Spleen (tissue), 3 donors: ENCODE data around the gene HIC1.
A peak's percentile ranks its signal among the peaks of the same experiment; 100 is the strongest.

Experiments used
- POLR2A ChIP-seq, 3 donors: fragments of 450-650 bp; IDR thresholded peaks; one replicate each; pipeline ENCODE4 v1.5.1; 2017; ENCODE audit warnings: antibody characterized with exemption in 3 of 3, mild to moderate bottlenecking in 1 of 3
- POLR2AphosphoS5 ChIP-seq, 3 donors: sonication (generic); formaldehyde crosslinking; IDR thresholded peaks; one replicate each; pipeline ENCODE4 v1.5.1; 2017; ENCODE audit warnings: antibody characterized with exemption in 3 of 3

DNA sequence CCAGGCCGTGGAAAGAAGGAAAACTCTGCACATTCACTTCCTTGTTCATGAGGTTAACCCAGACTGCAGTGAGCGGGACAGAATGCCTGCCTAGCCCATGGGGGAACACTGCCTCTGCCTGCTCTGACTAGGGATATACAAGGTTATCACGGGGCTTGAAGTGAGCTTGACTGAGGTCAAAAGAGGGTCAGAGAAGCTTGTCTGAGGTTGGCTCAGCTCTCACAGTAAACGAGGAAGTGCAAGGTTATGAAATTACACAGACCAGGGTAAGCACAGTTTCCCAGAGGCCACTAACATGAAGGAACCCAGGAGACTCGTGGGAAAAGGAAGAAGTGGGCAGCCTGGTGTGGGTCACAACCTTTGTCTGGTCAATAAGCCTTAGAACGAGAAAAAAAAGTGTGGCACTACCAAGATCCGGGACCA lies 28.7 kb downstream of the HIC1 start:
- TF ChIP-seq POLR2AphosphoS5 (IDR thresholded peaks at IDR 0.05) (peak in 1 of 3 donors; percentile 76), POLR2A (IDR thresholded peaks at IDR 0.05) (no peak)
